Frontal cortex (tissue), 4 donors: ENCODE data around the gene LRCH2. TPM values are rescaled to one million over a fixed set of nuclear protein-coding genes. Genes with fewer than 3 reads are reported as not detected.
"Not testable (repeated sequence)": the region's sequence is repeated elsewhere in the genome, so short reads cannot be mapped to it uniquely, and the experiment has no call there.

Source experiments
- DNase-seq, 2 donors: peaks; one replicate each; pipeline ENCODE4 v3.0.0; 2012; ENCODE audit warnings: low spot score in 2 of 2
- FAIRE-seq: peaks from 2 replicates; lab custom pipeline; 2012; peaks lifted over from hg19 to GRCh38; lab: Jason Lieb, UNC
- total RNA-seq: library from RNA; depleted of rRNA; stranded (reverse); fragments of >200 nt; gene quantifications from one replicate; pipeline ENCODE4 v1.2.3, GENCODE V29; 2014
- donor health status: control.
- donor health status: control.
- donor health status: control.

The LRCH2 gene
- 57.1 TPM for total RNA-seq

DNA sequence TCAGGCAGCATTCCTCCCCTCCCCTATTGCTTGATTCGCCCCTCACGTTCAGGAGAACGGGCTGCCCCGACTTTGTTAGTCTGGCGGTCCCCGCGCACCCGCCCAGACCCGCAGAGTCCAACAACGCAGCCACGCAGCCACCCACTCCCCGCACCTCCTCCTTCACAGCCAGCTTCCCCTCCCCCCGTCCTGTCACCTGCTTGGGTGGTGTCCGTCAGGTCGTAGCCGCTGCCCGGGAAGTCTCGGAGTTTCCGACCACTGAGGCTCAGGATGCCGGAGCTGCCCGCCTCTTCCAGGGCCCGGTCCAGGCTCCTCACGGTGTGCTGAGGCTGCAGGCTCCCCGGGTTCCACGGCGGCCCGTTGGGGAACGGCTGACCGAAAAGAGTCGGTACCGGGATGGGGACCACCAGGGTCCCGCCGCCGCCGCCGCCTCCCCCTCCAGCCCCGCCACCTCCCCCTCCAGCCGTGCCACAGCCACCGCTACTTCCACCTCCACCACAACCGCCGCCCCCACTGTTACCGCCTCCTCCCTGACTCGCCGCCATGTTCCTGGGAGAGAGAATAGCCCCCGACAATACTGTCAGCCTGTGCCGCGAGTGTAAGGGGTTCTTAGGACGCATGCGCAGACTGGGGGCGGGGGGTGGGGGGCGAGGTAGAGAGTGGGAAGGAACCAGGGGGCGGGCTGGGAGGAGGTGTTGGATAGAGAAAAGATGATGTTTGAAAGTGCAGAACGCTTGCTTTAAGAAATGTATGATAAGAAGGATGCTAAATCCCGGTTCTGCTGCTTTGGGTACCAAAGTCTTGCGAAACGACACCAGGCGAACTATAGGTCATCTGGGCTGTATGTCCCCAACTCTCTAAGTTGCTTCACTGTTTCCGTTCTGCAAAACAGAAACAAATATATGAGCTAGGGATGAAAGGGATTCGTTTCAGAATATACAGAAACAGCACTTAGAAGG lies at the start of gene LRCH2:
Gene LRCH2 (minus strand): TSS at position 600 of the 959 bp plus-strand sequence. CDS start 55 bp downstream, at position 545.
- DNase-seq (peak; percentile 40 to 56), FAIRE-seq (no peak)

- FAIRE-seq (no peak), DNase-seq (no peak)
Measured at GRCh38 chrX:115269051-115269683, 35.3 kb upstream of the LRCH2 start.

DNA sequence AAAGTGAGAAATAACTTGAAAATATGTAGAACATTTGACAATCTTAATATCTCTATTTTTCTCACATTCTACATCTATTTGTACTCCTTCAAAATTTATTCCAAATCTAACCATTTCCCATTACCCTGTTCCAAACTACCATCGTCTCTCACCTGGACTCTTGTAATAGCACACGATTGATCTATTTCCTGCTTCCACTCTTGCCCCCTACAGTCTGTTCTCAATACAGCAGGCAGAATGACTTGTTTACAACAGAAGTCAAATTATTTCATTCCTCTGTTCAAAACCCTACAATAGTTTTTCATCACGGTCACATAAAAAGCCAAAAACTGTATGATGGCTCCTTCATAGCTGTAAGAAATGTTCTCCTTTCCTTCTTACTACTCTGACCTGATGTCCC lies 34.5 kb upstream of the LRCH2 start:
- FAIRE-seq (no peak), DNase-seq (no peak)

- DNase-seq, result no peak
- no peak for FAIRE-seq
Measured at GRCh38 chrX:115266300-115266699, 32.4 kb upstream of the LRCH2 start.

DNA sequence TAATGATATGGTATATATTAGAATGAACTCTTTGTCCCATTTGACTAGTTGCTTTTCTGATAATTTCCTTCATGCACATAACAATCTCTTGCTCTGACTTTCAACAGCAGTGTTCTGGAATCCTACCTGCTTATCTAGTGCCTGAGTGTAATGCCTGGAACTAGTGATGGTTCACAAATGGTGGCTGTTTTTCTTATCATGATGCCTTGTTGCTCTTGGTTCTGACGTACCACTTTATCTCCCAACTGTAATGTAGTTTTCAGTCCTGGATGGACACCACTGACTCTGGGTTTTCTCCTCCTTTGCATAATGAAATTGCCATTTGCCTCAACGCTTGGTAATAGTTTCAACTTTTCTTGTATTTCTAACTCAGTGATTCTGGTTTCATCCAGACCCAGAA lies 30.1 kb upstream of the LRCH2 start:
- FAIRE-seq (no peak), DNase-seq (no peak)

DNA sequence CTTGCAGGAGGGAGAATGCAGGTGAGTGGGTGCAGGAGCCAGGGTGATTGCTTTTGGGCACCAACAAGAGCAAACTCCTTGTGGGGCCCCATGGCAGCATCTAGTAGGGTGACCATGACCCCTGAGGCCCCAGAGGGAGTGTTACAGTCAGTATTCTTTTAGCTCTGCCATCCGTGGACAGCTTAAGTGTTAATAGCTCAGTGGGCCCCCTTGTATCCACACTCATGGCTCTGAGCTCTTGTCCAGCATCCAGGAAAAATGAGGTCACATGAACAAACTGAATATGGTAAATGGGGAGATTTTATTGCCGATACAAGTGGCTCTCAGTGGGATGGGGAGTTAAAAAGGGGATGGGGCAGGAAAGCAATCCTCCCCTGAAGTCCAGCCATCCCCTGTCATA lies 27.3 kb upstream of the LRCH2 start:
- FAIRE-seq (no peak), DNase-seq (no peak)

GRCh38 chrX:115260330-115260729 lies 26.4 kb upstream of the LRCH2 start:
- no peak for DNase-seq
- no peak for FAIRE-seq

DNA sequence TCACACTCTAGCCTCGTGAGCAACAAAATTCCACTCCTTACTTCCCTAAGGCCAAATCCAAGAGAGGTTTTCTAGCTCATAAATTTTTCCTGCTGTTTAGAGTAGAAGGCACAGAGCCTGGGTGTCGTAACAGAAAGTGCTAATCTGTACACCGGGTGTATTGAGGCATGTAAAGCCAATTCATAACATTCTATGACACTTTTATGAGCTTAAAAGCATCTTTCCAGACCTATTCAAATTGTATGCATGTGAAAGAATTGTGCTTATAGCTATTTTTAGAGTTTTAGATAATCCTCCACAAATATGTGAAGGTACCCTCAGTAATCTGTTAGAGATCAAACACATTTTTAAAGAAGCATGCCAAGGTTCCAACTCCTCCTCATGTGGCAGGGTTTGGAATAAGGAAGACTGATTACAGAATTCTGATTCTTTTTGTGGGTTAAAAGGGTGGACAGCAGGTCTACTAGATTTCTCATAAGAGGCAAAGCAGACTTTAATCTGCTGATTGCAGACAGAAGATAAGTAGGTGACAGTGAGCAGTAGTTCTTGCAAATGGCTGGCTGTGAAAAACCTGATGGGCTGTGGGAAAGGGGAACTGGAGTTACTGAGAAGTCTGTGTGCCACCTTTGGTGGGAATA lies 25.5 kb upstream of the LRCH2 start:
- DNase-seq (no peak), FAIRE-seq (no peak)

DNA sequence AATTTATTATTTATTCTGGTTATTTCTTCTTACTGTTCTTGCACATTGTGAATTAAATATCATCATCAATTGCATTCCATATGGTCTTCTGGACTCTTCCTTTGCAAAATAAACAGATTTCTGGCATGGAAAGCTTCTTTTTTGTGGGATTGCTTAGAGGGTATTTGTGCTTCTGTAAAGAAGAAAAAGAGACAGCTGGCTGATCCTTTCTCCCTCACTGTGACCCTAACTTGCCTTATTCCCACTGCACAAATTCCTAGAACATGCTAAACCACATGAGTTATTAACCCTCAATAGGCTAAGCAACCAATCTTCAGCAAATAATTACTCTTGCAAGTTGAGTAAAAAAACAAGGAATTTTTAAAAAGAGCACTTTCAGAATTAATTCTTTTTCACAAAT lies 23.8 kb upstream of the LRCH2 start:
- FAIRE-seq (no peak), DNase-seq (no peak)

GRCh38 chrX:115255003-115255402 lies 21.1 kb upstream of the LRCH2 start:
- no peak for FAIRE-seq
- no peak for DNase-seq

GRCh38 chrX:115251458-115252233 lies 17.8 kb upstream of the LRCH2 start:
- DNase-seq (no peak), FAIRE-seq (no peak)

GRCh38 chrX:115237056-115237455 lies 3.2 kb upstream of the LRCH2 start:
- FAIRE-seq (no peak), DNase-seq (no peak)

- FAIRE-seq (no peak), DNase-seq (no peak)
Measured at GRCh38 chrX:115236560-115236959, 2.7 kb upstream of the LRCH2 start.

DNA sequence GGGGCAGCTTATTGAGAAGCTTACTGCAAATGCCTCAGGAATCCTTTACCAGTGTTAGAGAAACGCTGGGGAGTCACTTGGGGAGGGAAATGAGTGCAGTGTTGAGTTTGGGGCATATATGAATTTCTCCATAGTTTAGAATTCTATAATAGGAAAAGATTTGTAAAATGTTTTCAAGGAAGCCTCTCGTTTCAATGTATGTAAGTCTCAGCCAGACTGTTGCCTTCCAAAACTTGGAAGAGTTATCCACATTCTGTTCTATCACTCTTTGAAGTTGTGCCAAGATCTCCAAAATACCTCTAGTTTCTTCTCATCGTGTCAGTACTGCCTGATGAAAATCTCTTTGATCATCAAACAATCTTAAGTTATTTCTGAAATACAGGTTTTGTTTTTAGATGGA lies 565 bp upstream of the LRCH2 start:
- no peak for DNase-seq
- no peak for FAIRE-seq

- FAIRE-seq (no peak), DNase-seq (no peak)
Measured at GRCh38 chrX:115232933-115233496, 881 bp downstream of the LRCH2 start.

- FAIRE-seq (no peak), DNase-seq (no peak)
Measured at GRCh38 chrX:115229337-115230003, 4.4 kb downstream of the LRCH2 start.

DNA sequence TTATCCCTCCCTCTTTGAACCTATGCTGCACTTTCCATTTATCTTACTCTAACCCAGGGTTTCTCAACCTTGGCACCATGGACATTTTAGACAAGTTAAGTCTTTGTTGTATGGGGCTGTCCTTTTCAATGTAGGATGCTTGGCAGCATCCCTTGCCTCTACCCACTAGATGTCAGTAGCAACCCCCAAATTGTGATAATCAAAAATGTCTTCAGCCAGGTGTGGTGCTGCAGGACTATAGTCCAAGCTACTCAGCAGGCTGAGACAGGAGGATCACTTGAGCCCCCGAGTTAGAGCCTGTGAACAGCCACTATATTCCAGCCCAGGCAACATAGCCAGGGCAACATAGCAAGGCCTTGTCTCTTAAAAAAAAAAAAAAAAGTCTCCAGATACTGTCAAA lies 7.0 kb downstream of the LRCH2 start:
- DNase-seq, result no peak
- no peak for FAIRE-seq

DNA sequence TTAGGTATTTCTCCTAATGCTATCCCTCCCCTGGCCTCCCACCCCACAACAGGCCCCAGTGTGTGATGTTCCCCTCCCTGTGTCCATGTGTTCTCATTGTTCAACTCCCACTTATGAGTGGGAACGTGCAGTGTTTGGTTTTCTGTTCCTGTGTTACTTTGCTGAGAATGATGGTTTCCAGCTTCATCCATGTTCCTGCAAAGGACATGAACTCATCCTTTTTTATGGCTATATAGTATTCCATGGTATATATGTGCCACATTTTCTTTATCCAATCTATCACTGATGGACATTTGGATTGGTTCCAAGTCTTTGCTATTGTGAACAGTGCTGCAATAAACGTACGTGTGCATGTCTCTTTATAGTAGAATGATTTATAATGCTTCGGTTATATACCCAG lies 16.6 kb downstream of the LRCH2 start:
- DNase-seq, FAIRE-seq: not testable (repeated sequence)

GRCh38 chrX:115214605-115215004 lies 19.3 kb downstream of the LRCH2 start:
- DNase-seq (no peak), FAIRE-seq (no peak)
